Right lobe of liver (tissue), 4 donors: ENCODE results near the gene TNFRSF19.

Experiments
- POLR2A ChIP-seq: fragments of 450-650 bp; IDR thresholded peaks from one replicate; pipeline ENCODE4 v1.6.1; 2017; ENCODE audit warnings: antibody characterized with exemption, mild to moderate bottlenecking
- TF ChIP-seq, protein P1 (sequence below), 4 donors: fragments of 200-600 bp in 3 of 4; fragments of 450-650 bp in 1 of 4; IDR thresholded peaks; one replicate each; pipeline versions ENCODE4 v1.5.1 to v1.8.0; 2016 to 2022; ENCODE audit warnings: antibody characterized with exemption in 4 of 4, mild to moderate bottlenecking in 2 of 4
- donor health status: DM: no; HTN: no; CAD: no.
- donor health status: DM: no; HTN: no; CAD: no.
- donor health status: DM: no; HTN: yes; CAD: no.

DNA sequence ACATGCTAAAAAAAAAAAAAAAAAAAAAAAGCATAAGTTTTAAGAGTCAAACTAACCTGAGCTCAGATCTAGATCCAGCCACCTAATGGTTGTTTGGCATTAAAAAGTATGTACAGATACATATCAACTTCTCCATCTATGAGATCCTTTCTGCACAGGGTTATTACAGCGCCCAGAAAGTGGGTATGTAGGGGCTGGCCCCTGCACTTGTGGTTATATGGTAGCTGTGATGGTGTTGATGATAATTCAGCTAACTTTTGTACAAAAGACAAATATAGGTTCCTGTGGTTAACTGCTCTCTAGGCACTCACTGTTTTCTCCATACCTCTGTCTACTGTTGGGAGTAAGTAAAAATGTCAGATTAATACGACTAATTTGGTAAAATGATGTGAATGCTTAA, 81.7 kb downstream of the TNFRSF19 start:
- no peak for TF ChIP-seq POLR2A
- TF ChIP-seq, protein P1, sequence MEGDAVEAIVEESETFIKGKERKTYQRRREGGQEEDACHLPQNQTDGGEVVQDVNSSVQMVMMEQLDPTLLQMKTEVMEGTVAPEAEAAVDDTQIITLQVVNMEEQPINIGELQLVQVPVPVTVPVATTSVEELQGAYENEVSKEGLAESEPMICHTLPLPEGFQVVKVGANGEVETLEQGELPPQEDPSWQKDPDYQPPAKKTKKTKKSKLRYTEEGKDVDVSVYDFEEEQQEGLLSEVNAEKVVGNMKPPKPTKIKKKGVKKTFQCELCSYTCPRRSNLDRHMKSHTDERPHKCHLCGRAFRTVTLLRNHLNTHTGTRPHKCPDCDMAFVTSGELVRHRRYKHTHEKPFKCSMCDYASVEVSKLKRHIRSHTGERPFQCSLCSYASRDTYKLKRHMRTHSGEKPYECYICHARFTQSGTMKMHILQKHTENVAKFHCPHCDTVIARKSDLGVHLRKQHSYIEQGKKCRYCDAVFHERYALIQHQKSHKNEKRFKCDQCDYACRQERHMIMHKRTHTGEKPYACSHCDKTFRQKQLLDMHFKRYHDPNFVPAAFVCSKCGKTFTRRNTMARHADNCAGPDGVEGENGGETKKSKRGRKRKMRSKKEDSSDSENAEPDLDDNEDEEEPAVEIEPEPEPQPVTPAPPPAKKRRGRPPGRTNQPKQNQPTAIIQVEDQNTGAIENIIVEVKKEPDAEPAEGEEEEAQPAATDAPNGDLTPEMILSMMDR (IDR thresholded peaks at IDR 0.05) = no peak
